Endothelial cell of umbilical vein (primary cell): ENCODE data around the gene ACAD10. TPM values are rescaled to one million over a fixed set of nuclear protein-coding genes. Genes with fewer than 3 reads are reported as not detected.
"Not testable (repeated sequence)": the region's sequence is repeated elsewhere in the genome, so short reads cannot be mapped to it uniquely, and the experiment has no call there.

Experiments used
- BruUV-seq: library from RNA; stranded (reverse); fragments of 400-500 nt; replicated peaks from 2 replicates; lab custom pipeline; 2021; lab: Mats Ljungman, UMichigan
- CTCF ChIA-PET: fragments of 300-600, 350-600 bp; sonication (Branson Sonifier 250); formaldehyde crosslinking; loops from one replicate; lab custom pipeline; 2021; ENCODE audit warnings: antibody characterized with exemption, inconsistent platforms; lab: Charles Lee
- POLR2A ChIA-PET: fragments of 300-600, 350-600 bp; sonication (Branson Sonifier 250); formaldehyde crosslinking; loops from one replicate; lab custom pipeline; 2021; ENCODE audit warnings: antibody characterized with exemption, inconsistent platforms; lab: Charles Lee
- DNase-seq: peaks from one replicate; pipeline ENCODE4 v3.0.0-alpha.2; 2011; ENCODE audit warnings: low read depth, low spot score
- FAIRE-seq: peaks from 2 replicates; lab custom pipeline; 2011; peaks lifted over from hg19 to GRCh38; lab: Jason Lieb, UNC
- H2AFZ ChIP-seq: 2 replicates; pipeline ENCODE4 v1.6.0; 2012; ENCODE audit warnings: low read depth, low read length, control low read depth, inconsistent platforms
- H3K27ac ChIP-seq: 2 replicates; pipeline ENCODE4 v1.5.1; 2011; ENCODE audit warnings: low read depth, mild to moderate bottlenecking, control low read depth, low read length, moderate library complexity; ENCODE audit not compliant: insufficient read depth
- H3K27me3 ChIP-seq, 2 experiments: 2 replicates each; pipeline versions ENCODE4 v1.6.0 to v1.6.1; 2011; ENCODE audit warnings: low read length in 2 of 2, mixed read lengths in 1 of 2; ENCODE audit not compliant: control insufficient read depth in 2 of 2, insufficient read depth in 2 of 2
- H3K36me3 ChIP-seq, 2 experiments: 2 replicates in 1 of 2; 3 replicates in 1 of 2; pipeline ENCODE4 v1.5.1; 2011; ENCODE audit warnings: low read length in 2 of 2, mild to moderate bottlenecking in 1 of 2, moderate library complexity in 1 of 2; ENCODE audit not compliant: control insufficient read depth in 2 of 2, insufficient read depth in 2 of 2; ENCODE audit errors: extremely low read depth in 1 of 2
- H3K4me1 ChIP-seq: 3 replicates; pipeline ENCODE4 v1.5.1; 2011; ENCODE audit warnings: mild to moderate bottlenecking, low read length; ENCODE audit not compliant: control insufficient read depth, insufficient read depth; ENCODE audit errors: extremely low read depth
- H3K4me2 ChIP-seq: 2 replicates; pipeline ENCODE4 v1.6.1; 2011; ENCODE audit warnings: low read length, control low read depth, mixed read lengths; ENCODE audit not compliant: insufficient read depth
- H3K4me3 ChIP-seq, 3 experiments: fragments of 200-600 bp in 1 of 3; sonication (generic), shearing (Covaris generic) in 1 of 3; replicated peaks in 1 of 3; 2 replicates each; pipeline ENCODE4 v1.5.1; 2011 to 2016; ENCODE audit warnings: control low read depth in 3 of 3, low read length in 3 of 3, mild to moderate bottlenecking in 2 of 3, inconsistent platforms in 1 of 3, low read depth in 1 of 3, moderate library complexity in 1 of 3; ENCODE audit not compliant: insufficient read depth in 1 of 3
- H3K79me2 ChIP-seq: 2 replicates; pipeline ENCODE4 v1.6.0; 2012; ENCODE audit warnings: low read length, inconsistent platforms; ENCODE audit not compliant: control insufficient read depth, insufficient read depth
- H3K9ac ChIP-seq: replicated peaks from 2 replicates; pipeline ENCODE3; 2011; ENCODE audit warnings: low read length, control low read depth; ENCODE audit not compliant: insufficient read depth; ENCODE audit errors: extremely low read depth
- H3K9me1 ChIP-seq: replicated peaks from 3 replicates; pipeline ENCODE4 v1.6.0; 2011; ENCODE audit warnings: mild to moderate bottlenecking, low read length; ENCODE audit not compliant: control insufficient read depth, insufficient read depth; ENCODE audit errors: extremely low read depth
- H3K9me3 ChIP-seq: replicated peaks from 2 replicates; pipeline ENCODE4 v1.5.1; 2012; ENCODE audit warnings: low read length, inconsistent platforms; ENCODE audit not compliant: control insufficient read depth, insufficient read depth
- H4K20me1 ChIP-seq: replicated peaks from 2 replicates; pipeline ENCODE3; 2011; ENCODE audit warnings: mild to moderate bottlenecking, low read length; ENCODE audit not compliant: control insufficient read depth, insufficient read depth; ENCODE audit errors: extremely low read depth
- EZH2 ChIP-seq: IDR thresholded peaks from 2 replicates; pipeline ENCODE4 v1.6.1; 2012; ENCODE audit warnings: borderline replicate concordance, low read depth, mild to moderate bottlenecking, moderate library complexity, low read length, inconsistent platforms; ENCODE audit not compliant: severe bottlenecking
- FOS ChIP-seq: IDR thresholded peaks from 2 replicates; pipeline ENCODE4 v1.6.1; 2011; ENCODE audit warnings: mild to moderate bottlenecking, low read length, moderate library complexity, borderline replicate concordance; ENCODE audit not compliant: insufficient read depth
- GATA2 ChIP-seq: IDR thresholded peaks from 2 replicates; pipeline ENCODE4 v1.7.0; 2011; ENCODE audit warnings: low read depth, mild to moderate bottlenecking, moderate library complexity, mixed read lengths, low read length; ENCODE audit not compliant: insufficient read length, insufficient read depth
- JUN ChIP-seq: IDR thresholded peaks from 2 replicates; pipeline ENCODE4 v1.6.1; 2011; ENCODE audit warnings: borderline replicate concordance, low read depth; ENCODE audit not compliant: insufficient read length, insufficient read depth
- MYC ChIP-seq: IDR thresholded peaks from one replicate; pipeline ENCODE4 v1.6.1; 2011; ENCODE audit warnings: mild to moderate bottlenecking, low read depth, low read length
- POLR2A ChIP-seq: IDR thresholded peaks from 2 replicates; pipeline ENCODE4 v1.6.1; 2012; ENCODE audit warnings: low read depth, mild to moderate bottlenecking, control low read depth, low read length
- POLR2AphosphoS5 ChIP-seq: IDR thresholded peaks from 2 replicates; pipeline ENCODE4 v1.6.1; 2012; ENCODE audit warnings: low read depth, mild to moderate bottlenecking, control low read depth, low read length, moderate library complexity; ENCODE audit not compliant: insufficient read depth
- dilution Hi-C: fragments of 300-500 bp; cut with MboI; formaldehyde crosslinking; loops from one replicate; pipeline ENCODE4 v1.15.0; 2019; ENCODE audit warnings: low sequenced_read_pairs; ENCODE audit not compliant: extremely low pct_ligation_motif_present
- intact Hi-C: fragments of 100-400 bp; cut with micrococcal nuclease; formaldehyde crosslinking; loops from one replicate; pipeline ENCODE4 v1.10.0; 2022
- polyA plus RNA-seq, 4 experiments: library from polyadenylated mRNA; depleted of rRNA in 3 of 4; stranded (reverse) in 3 of 4; unstranded in 1 of 4; fragments of >200 nt; gene quantifications; 2 replicates each; pipeline versions ENCODE4 v1.2.1 to v1.2.3, GENCODE V29; 2011 to 2012; ENCODE audit warnings: missing spikeins in 1 of 4
- total RNA-seq: library from RNA; stranded (reverse); gene quantifications from 2 replicates; pipeline ENCODE4 v1.2.3, GENCODE V29; 2021
- TF ChIP-seq, protein P1 (sequence below): IDR thresholded peaks from 2 replicates; pipeline ENCODE4 v1.6.1; 2011; ENCODE audit not compliant: insufficient read depth, insufficient read length
- TF ChIP-seq, protein P2 (sequence below), 2 donors: IDR thresholded peaks; 1 replicate in 1 of 2; 2 replicates in 1 of 2; pipeline ENCODE4 v1.5.1; 2011; ENCODE audit warnings: low read length in 2 of 2, mild to moderate bottlenecking in 2 of 2, moderate library complexity in 2 of 2, control low read depth in 1 of 2, inconsistent platforms in 1 of 2, low read depth in 1 of 2; ENCODE audit not compliant: insufficient read depth in 1 of 2; ENCODE audit errors: extremely low read depth in 1 of 2

Gene ACAD10
- total and polyA plus RNA-seq, 2 donors (not counting 3 experiments of a cell fraction or from before 2014, with no cell fraction given), result 15.2 to 16.3 TPM

DNA sequence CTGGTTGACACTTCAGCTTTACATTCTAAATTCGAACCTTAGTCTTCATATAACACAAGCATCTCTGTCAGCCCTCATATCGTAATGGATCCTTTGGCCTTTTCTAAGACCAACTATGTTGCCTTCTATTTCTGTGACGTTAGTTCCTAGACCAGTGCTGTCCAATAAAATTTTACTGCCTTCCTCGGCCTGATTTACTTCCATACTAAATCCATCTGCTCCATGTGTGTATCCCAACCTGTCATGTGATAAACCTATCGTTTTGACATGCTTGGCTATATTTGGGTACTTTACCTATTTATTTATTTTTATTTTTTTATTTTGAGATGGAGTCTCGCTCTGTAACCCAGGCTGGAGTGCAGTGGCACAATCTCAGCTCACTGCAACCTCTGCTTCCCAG, 20.3 kb downstream of the ACAD10 start:
- no peaks in the 10 kb centered on the region for H4K20me1 ChIP-seq
- intact Hi-C loops, result no loop called here
- no TSS peak for BruUV-seq
- FAIRE-seq, result no peak
- dilution Hi-C loops, result no loop called here
- no peak for DNase-seq
- no peak for TF ChIP-seq POLR2A
- H2AFZ ChIP-seq, result no peak overlapping the region
- no peaks in the 10 kb centered on the region for H3K27me3 ChIP-seq
- H3K79me2 ChIP-seq, result no peaks in the 10 kb centered on the region
- H3K9me1 ChIP-seq, result no peaks in the 10 kb centered on the region
- H3K4me2 ChIP-seq, result no peak overlapping the region
- CTCF ChIA-PET, result interaction anchor here (1.1 to 2.3 kb wide), 2 partner anchors 11 to 107 kb away, joined by 6 to 11 read pairs; no protein-coding TSS in a partner anchor
- peaks cover 2 to 7% of the 10 kb centered on the region in 2 experiments for H3K36me3 ChIP-seq
- H3K9me3 ChIP-seq, result no peaks in the 10 kb centered on the region
- no peaks in the 10 kb centered on the region for H3K4me1 ChIP-seq
- H3K27ac ChIP-seq, result no peak overlapping the region
- no peak overlapping the region for H3K4me3 ChIP-seq
- POLR2A ChIA-PET, result no interaction called here
- H3K9ac ChIP-seq, result no peak overlapping the region

DNA sequence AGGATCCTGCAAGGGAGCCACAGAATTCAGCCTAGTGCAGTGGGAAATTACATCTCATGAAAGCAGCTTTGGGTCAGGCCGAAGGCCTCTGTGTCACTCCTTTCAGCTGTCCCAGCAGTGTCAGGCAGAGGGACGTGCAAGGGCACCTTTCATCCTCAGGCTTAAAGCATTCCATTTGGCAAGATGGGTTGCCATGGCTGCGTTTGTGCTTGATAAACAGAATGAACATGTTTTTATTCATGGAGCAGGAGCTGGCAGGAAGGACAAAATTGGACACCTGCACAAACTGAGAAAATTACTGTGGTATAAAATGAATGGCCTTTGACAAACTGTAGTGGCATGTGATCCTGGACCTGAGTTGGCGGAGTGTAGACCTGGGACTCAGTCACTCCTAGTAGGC, 29.4 kb downstream of the ACAD10 start:
- Histone ChIP-seq H4K20me1 (no peaks in the 10 kb centered on the region), H3K27ac (no peak overlapping the region), H3K36me3 (peaks cover 0 to 6% of the 10 kb centered on the region in 2 experiments), H3K4me2 (no peak overlapping the region), H3K4me3 (no peak overlapping the region), H3K79me2 (no peaks in the 10 kb centered on the region), H3K9ac (no peak overlapping the region), H3K9me1 (no peaks in the 10 kb centered on the region), H3K27me3 (no peaks in the 10 kb centered on the region), H3K4me1 (no peaks in the 10 kb centered on the region), H3K9me3 (no peaks in the 10 kb centered on the region), H2AFZ (no peak overlapping the region)
- DNase-seq, result peak; percentile 23
- dilution Hi-C loops (no loop called here), intact Hi-C loops (no loop called here)
- FAIRE-seq, result no peak
- no TSS peak for BruUV-seq
- TF ChIP-seq, protein P1, sequence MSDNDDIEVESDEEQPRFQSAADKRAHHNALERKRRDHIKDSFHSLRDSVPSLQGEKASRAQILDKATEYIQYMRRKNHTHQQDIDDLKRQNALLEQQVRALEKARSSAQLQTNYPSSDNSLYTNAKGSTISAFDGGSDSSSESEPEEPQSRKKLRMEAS, result no peak
- no peak for TF ChIP-seq GATA2
- TF ChIP-seq POLR2A, result no peak
- TF ChIP-seq JUN, result no peak
- TF ChIP-seq, protein P2, sequence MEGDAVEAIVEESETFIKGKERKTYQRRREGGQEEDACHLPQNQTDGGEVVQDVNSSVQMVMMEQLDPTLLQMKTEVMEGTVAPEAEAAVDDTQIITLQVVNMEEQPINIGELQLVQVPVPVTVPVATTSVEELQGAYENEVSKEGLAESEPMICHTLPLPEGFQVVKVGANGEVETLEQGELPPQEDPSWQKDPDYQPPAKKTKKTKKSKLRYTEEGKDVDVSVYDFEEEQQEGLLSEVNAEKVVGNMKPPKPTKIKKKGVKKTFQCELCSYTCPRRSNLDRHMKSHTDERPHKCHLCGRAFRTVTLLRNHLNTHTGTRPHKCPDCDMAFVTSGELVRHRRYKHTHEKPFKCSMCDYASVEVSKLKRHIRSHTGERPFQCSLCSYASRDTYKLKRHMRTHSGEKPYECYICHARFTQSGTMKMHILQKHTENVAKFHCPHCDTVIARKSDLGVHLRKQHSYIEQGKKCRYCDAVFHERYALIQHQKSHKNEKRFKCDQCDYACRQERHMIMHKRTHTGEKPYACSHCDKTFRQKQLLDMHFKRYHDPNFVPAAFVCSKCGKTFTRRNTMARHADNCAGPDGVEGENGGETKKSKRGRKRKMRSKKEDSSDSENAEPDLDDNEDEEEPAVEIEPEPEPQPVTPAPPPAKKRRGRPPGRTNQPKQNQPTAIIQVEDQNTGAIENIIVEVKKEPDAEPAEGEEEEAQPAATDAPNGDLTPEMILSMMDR (IDR thresholded peaks at IDR 0.05; ENCODE audit: extremely low read depth in 1 of 2, insufficient read depth in 1 of 2, low read depth in 1 of 2, low read length in 2 of 2), result no peak
- no peak for TF ChIP-seq FOS
- no peak for TF ChIP-seq MYC
- TF ChIP-seq POLR2AphosphoS5, result no peak
- TF ChIP-seq EZH2, result no peak
- ChIA-PET POLR2A (no interaction called here), CTCF (interaction anchor here (1.5 to 2.4 kb wide), 2 partner anchors 10 to 98 kb away, joined by 4 to 10 read pairs; no protein-coding TSS in a partner anchor)

DNA sequence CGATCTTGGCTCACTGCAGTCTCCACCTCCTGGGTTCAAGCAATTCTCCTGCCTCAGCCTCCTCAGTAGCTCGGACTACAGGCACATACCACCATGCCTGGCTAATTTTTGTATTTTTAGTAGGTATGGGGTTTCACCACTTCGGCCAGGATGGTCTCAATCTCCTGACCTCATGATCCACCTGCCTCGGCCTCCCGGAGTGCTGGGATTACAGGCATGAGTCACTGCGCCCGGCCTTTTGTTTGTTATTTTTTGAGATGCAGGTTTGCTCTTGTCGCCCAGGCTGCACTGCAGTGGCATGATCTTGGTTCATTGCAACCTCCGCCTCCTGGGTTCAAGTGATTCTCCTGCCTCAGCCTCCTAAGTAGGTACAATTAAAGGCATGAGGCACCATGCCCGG, 33.5 kb downstream of the ACAD10 start:
- H3K4me3 ChIP-seq, H3K9me1 ChIP-seq, BruUV-seq, H3K9ac ChIP-seq, FAIRE-seq, intact Hi-C loops, H3K9me3 ChIP-seq, H3K4me1 ChIP-seq, H3K4me2 ChIP-seq, H3K36me3 ChIP-seq, DNase-seq, H2AFZ ChIP-seq, H3K27ac ChIP-seq, CTCF ChIA-PET, H3K79me2 ChIP-seq, H3K27me3 ChIP-seq, dilution Hi-C loops, H4K20me1 ChIP-seq: not testable (repeated sequence)
- POLR2A ChIA-PET, result interaction anchor here (0.6 kb wide), 2 partner anchors 57 to 242 kb away, joined by 3 to 4 read pairs; no protein-coding TSS in a partner anchor
